Memory B cell (primary cell): ENCODE measurements around the gene HNRNPA1L2.
"Not testable (repeated sequence)": the region's sequence is repeated elsewhere in the genome, so short reads cannot be mapped to it uniquely, and the experiment has no call there.

Source experiments
- ATAC-seq: fragments of 150-1000 bp; cut with Tn5 transposase; 2 replicates; pipeline ENCODE4 v1.10.0; 2021; ENCODE audit warnings: low read depth, mild to moderate bottlenecking, moderate library complexity
- DNase-seq, 2 donors: peaks; one replicate each; pipeline ENCODE4 v3.0.0; 2022; ENCODE audit warnings: low spot score in 2 of 2
- H3K27ac Mint-ChIP-seq: one replicate; pipeline ENCODE4 v1.8.0; 2022; ENCODE audit warnings: mild to moderate bottlenecking, moderate library complexity, mixed read lengths
- H3K27me3 Mint-ChIP-seq: one replicate; pipeline ENCODE4 v1.8.0; 2022; ENCODE audit warnings: mixed read lengths
- H3K36me3 Mint-ChIP-seq: one replicate; pipeline ENCODE4 v1.8.0; 2022; ENCODE audit warnings: mild to moderate bottlenecking, mixed read lengths
- H3K4me1 Mint-ChIP-seq: one replicate; pipeline ENCODE4 v1.8.0; 2022; ENCODE audit warnings: mixed read lengths
- H3K4me3 Mint-ChIP-seq: one replicate; pipeline ENCODE4 v1.8.0; 2022; ENCODE audit warnings: mild to moderate bottlenecking, moderate library complexity, mixed read lengths
- H3K9me3 Mint-ChIP-seq: one replicate; pipeline ENCODE4 v1.8.0; 2022; ENCODE audit warnings: mixed read lengths

Gene HNRNPA1L2

GRCh38 chr13:52665325-52665724 lies 23.1 kb downstream of the HNRNPA1L2 start:
- Mint-ChIP-seq H3K9me3 (no peaks in the 10 kb centered on the region), H3K4me3 (no peak overlapping the region), H3K27ac (no peak overlapping the region), H3K36me3 (peaks cover 16% of the 10 kb centered on the region), H3K4me1 (peaks cover 2% of the 10 kb centered on the region), H3K27me3 (no peaks in the 10 kb centered on the region)
- DNase-seq: no peak
- no peak for ATAC-seq

GRCh38 chr13:52669677-52670076 lies 27.4 kb downstream of the HNRNPA1L2 start:
- Mint-ChIP-seq H3K9me3 (no peaks in the 10 kb centered on the region), H3K27ac (no peak overlapping the region), H3K4me1 (peaks cover 2% of the 10 kb centered on the region), H3K4me3 (no peak overlapping the region), H3K36me3 (peaks cover 17% of the 10 kb centered on the region), H3K27me3 (no peaks in the 10 kb centered on the region)
- DNase-seq (no peak), ATAC-seq (no peak)

GRCh38 chr13:52670726-52671125 lies 28.5 kb downstream of the HNRNPA1L2 start:
- DNase-seq (no peak), ATAC-seq (no peak)
- no peaks in the 10 kb centered on the region for H3K27me3 Mint-ChIP-seq
- H3K4me3 Mint-ChIP-seq: no peak overlapping the region
- peaks cover 2% of the 10 kb centered on the region for H3K4me1 Mint-ChIP-seq
- H3K27ac Mint-ChIP-seq: no peak overlapping the region
- H3K36me3 Mint-ChIP-seq: peaks cover 20% of the 10 kb centered on the region
- H3K9me3 Mint-ChIP-seq: no peaks in the 10 kb centered on the region

GRCh38 chr13:52673465-52673864 lies 31.2 kb downstream of the HNRNPA1L2 start:
- H3K27me3 Mint-ChIP-seq: no peaks in the 10 kb centered on the region
- H3K9me3 Mint-ChIP-seq: no peaks in the 10 kb centered on the region
- DNase-seq: no peak
- no peak for ATAC-seq
- no peak overlapping the region for H3K27ac Mint-ChIP-seq
- H3K36me3 Mint-ChIP-seq: peaks cover 28% of the 10 kb centered on the region
- H3K4me1 Mint-ChIP-seq: no peaks in the 10 kb centered on the region
- H3K4me3 Mint-ChIP-seq: no peak overlapping the region

GRCh38 chr13:52677823-52678222 lies 35.6 kb downstream of the HNRNPA1L2 start:
- DNase-seq: no peak
- Mint-ChIP-seq H3K27me3 (no peaks in the 10 kb centered on the region), H3K4me3 (no peak overlapping the region), H3K36me3 (peaks cover 32% of the 10 kb centered on the region), H3K27ac (no peak overlapping the region), H3K4me1 (no peaks in the 10 kb centered on the region), H3K9me3 (no peaks in the 10 kb centered on the region)
- no peak for ATAC-seq

- not testable (repeated sequence) for DNase-seq, H3K9me3 Mint-ChIP-seq, H3K27me3 Mint-ChIP-seq, ATAC-seq, H3K4me3 Mint-ChIP-seq, H3K27ac Mint-ChIP-seq, H3K4me1 Mint-ChIP-seq
- peaks cover 33% of the 10 kb centered on the region for H3K36me3 Mint-ChIP-seq
Measured at GRCh38 chr13:52685806-52686205, 43.6 kb downstream of the HNRNPA1L2 start.

- Mint-ChIP-seq H3K9me3 (no peaks in the 10 kb centered on the region), H3K27ac (no peak overlapping the region), H3K36me3 (peaks cover 35% of the 10 kb centered on the region), H3K27me3 (no peaks in the 10 kb centered on the region), H3K4me3 (no peak overlapping the region), H3K4me1 (no peaks in the 10 kb centered on the region)
- no peak for DNase-seq
- ATAC-seq: no peak
Measured at GRCh38 chr13:52686376-52686775, 44.1 kb downstream of the HNRNPA1L2 start.
